IPS-NIHi7 (cell line): ENCODE data around the gene ME1.
"Not testable (repeated sequence)": the region's sequence is repeated elsewhere in the genome, so short reads cannot be mapped to it uniquely, and the experiment has no call there.

Experiments used
- DNase-seq: peaks from one replicate; pipeline ENCODE4 v3.0.0; 2012; ENCODE audit warnings: mixed read lengths; ENCODE audit errors: extremely low spot score

ME1 gene

DNA sequence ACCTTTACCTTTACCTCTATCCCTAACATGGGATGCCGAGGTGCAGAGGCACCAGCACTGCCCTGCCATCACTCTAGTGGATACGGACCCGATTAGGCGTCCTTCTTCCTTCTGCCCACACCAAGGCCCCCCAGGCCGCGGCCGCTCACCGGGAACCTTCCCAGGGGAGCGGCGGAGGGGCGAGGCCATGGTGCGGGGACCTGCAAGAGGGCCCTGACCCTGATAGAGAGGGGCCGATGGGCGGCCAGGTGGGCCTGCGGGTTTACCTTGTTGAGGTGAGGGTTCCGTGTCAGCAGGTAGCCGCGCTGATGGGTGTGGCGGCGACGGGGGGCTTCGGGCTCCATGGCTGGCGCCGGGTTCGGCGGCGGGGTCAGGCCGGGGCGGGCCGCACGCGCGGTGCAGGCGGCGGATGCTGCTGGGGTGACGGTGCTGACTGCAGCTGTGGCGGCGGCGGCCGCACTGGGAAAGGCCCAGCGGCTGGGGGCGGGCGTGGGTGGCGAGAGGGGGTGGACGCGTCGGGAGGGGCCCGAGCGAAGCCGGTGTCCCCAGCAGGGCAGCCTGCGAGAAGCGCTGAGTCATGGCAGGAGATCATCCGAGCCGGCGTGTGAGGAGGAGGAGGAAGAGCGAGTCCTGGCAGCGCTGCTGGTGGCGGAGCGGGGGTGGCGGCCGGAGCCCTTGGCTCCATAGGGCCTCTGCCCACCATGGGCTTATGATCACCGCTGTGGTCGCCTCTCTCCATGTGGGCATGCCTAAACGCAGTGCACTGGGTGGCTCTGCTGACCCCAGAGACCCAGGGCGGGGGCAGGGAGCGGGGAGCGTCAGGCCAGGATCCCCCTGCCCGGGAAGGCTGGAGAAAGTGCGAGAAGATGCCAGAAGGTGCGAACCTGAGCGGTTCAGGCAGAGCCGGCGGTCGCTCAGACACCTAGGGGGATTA is at the start of gene ME1:
Gene ME1 (minus strand): TSS at position 441 of the 934 bp plus-strand sequence. CDS start 97 bp downstream, at position 344.
- DNase-seq: peak; percentile 86

DNA sequence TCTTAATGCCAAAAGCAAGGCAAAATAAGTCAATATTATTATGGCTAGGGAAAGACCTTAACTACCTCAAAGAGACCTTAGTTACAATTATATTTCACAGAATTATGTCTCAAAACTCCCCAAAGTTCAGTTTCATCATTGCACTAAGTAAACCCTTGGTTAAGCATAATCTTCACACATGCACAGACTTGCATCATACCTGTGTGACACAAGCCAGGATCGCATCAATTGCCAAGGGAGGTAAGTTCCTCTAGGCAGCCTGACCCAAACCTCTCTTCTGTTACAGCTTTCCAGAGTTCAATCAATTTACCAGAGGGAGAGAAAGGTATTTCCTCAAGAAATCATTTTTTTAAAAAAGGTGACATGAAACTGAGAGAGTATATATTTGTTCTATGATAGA is 49.6 kb upstream of the ME1 start:
- no peak for DNase-seq

DNA sequence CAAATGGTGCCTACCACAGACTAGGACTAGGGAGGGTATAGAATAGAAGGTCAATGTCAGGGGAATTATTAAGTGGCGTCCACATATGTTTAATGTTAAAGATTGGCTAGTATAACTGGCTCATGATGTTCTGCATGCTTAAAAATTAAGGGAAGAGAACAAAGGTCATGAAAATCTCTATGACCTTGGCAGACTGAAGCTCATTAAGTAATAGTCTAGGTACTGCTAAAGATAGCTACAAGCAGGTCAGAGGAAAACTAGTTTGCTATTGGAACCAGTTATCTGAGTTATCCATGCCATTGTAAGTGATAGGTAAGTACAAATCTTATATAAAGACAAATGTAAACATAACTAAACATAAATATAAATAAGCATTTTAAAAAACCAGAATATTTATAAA is 48.5 kb upstream of the ME1 start:
- no peak for DNase-seq

DNA sequence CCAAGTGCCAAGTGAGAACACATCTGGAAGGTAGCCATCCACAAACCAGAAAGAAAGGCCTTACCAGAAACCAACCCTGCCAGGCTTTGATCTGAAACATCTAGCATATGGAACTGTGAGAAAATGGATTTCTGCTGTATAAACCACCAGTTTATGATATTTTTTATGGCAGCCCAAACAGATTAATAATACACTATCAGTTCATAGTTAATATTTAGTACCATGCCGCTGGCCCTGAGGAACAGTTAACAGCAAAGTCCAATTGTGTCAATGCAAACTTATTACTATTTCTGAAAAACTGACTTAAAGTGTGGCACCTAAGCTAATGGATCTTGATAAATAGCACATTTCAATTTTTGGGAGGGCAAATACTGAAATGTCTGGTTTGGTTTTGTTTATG is 46.1 kb upstream of the ME1 start:
- no peak for DNase-seq

DNA sequence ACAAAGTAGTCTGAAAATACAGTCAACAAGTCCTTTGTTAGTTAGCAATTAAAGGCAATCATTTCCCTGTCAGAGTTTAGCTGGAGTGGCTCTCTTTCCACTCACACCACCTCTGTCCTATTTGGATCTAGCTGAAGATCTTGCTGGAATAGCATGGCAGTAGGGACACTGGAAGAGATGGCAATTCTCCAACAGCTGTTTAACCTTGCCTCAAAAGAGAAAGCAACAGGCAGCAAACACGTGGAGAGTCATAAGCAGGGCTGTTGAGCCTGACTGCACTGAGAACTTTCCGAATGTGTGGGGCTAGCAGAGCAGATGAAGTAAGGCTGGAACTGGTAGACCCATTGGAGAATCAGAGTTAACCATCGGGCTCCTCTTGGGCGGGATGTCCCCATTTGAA is 43.5 kb upstream of the ME1 start:
- DNase-seq: no peak

DNA sequence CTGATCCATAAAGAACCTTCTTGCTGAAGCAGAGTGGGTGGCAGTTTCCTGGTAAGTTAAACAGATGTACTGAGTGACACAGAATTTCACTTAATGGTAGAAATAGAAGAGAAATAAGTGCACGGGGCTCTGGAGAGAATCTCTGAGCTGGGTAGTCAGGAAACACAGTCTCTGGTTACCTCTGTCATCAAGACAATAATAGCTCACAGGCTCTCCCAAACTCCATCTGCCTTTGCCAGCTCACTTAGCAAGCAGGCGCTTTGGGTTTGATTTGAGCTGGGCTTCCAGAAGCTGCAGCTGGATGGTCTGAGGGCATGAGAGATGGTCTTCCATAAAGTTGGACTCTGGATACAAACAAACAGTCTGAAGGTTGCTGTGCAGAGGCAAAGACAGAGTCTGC is 41.9 kb upstream of the ME1 start:
- no peak for DNase-seq

DNA sequence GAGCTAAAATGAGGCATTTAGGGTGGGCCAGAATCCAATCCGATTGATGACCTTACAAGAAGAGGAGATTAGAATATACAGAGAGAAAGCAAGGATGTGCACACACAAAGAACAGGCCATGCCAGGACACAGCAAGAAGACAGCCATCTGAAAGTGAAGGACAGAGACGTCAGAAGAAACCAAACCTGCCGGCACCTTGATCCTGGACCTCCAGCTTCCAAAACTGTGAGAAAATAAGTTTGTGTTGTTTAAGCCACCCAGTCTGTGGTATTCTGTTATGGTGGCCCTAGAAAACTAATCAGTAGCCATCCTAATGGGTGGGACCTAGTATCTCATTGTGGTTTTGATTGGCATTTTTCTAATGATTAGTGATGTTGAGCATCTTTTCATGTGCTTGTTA is 39.7 kb upstream of the ME1 start:
- no peak for DNase-seq

DNA sequence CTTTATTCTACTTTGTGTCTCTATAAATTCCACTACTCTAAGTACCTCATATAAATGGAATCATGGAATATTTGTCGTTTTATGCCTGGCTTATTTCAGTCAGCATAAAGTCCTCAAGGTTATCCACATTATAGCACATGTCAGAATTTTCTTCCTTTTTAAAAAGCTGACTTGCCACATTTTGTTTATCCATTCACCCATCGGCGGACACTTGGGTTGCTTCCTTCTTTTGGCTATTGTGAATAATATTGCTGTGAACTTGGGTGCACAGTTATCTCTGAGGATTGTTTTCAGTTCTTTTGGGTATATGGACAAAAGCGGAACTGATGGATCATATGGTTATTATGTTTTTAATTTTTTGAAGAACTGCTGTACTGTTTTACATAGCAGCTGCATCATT is 39.1 kb upstream of the ME1 start:
- no peak for DNase-seq

DNA sequence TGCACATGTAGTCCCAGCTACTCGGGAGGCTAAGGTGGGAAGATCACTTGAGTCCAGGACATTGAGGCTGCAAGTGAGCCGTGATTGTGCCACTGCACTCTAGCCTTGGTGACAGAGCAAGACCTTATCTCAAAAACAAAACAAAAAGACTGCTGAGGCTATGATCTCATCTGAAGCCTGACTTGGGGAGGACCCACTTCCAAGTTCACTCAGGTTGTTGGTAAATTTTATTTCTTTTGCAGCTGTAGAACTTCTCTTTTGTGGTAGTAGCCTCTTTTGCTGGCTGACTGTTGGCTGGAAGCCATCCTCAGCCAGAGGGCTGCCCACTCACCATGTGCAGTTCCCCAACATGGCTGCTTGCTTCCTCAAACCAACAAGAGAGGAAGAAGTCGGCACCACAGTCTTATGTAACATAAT is 36.8 kb upstream of the ME1 start:
- DNase-seq: no peak

DNA sequence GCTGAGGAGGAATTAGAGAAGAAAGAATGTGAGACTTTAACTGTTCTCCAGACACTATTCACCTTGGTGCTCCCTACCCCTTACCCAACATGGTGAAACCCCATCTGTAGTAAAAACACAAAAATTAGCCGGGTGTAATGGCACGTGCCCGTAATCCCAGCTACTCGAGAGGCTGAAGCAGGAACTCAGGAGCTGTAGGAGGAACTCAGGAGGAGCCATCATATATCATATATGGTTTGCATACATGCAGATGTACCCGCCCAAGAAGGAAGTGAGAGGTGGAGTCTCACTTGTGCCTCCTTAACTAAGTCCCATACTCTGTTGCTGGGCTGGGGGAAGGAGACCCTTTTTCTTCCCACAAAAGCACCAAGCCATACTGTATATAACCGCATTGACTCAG is 35.5 kb upstream of the ME1 start:
- no peak for DNase-seq

DNA sequence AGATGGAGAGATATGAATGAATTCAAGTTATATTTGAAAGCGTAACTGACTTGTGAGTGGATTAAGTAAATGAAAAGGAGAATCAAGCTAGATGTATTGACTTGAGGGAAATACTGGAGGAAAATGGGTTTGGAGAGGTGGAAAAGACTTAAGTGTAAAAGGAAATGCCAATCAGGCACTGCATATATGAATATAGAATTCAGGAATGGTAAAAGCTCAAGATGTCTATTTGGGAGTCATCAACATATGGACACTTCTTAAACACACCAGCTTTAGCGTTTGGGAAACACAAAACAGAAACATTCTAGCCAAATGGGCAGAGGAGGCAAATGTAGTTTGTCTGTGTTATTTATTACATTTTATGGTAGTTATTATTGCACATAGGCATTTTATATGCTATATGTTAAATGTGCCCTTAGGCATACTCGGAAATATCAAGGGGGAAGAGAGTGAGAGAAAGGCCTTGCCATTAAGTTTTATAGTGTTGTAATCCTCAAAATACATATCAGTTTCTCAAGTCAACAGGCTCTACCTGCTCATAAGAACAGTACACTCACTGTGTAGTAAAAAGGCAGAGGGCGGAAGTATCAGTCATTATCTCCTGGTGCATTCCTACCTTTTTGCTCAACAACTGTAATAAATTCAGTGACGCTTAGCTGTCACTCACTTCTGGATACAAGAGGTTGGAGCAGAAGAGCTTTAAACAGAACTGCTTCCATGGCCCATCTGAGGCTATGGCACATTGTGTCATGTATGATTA is 33.7 kb upstream of the ME1 start:
- DNase-seq: no peak

DNA sequence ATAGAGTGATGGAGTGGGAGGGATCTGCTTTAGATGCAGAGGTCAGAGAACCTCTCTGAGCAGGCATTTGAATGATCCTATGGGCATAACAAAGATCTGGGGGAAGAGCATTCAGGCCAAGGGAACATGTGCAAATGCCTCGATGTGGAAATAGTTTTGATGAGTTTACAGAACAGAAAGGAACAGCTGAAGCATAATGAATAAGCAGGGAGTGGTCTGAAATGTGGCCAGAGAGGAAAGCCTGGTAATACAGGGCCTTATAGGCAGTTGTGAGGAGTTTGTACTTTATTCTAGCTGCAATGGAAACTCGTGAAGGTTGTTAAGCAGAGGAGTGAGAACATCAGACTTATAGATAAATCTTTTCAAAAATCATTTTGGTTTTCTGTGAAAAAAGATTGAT is 33.0 kb upstream of the ME1 start:
- DNase-seq: no peak

DNA sequence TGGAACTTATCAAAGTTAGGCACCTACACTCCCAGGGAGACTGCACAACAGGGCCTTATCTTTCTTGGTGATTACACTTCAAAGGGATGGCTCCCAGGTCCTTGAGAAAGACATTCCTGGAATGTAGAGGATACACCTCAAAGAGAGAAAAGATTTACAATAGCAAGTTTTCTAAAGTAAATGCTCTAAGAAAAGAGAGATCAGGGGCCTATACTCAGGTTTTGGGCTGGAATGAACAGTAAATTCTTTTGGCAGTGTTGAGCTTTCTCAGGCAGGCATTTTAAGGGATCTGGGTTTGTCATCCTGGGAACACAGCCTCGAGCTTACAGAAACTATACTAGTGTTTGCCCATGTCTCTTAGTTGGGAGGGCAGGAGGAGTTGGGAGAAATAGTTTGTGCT is 31.7 kb upstream of the ME1 start:
- DNase-seq: peak; percentile 18

DNA sequence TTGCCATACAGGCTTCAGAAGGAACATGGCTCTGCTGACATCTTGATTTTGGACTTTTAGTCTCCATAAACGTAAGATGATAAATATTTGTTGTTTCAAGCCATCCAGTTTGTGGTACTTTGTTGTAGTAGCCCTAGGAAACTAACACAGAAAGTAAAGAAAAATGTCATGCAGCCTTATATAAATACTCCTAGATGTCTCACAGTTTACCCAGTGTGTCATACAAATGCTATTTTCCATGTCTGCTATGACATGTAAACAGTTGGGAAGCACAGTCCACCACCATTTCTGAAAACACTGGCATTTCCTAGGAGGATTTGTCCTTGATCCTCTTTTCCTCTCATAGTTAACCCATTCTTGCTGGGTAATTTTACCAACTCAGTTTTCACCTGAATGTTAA is 30.6 kb upstream of the ME1 start:
- DNase-seq: no peak

DNA sequence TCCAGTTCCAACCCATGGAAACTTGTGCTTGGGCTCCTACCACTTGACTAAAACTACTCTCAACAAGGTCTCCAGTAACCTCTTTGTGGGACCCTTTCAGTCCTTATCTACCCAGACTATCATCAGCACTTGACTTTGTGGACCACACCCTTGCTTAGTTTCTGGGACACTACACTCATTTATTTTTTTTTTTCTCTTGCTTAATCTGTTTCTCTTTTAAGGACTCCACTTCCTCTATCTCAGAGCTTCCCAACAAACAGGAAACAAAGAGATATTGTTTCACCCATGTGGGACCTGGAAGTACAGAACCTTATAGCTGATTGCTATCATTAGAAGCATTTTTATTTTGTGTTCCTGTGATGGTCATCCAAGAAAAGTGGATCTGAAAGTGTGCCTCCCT is 28.8 kb upstream of the ME1 start:
- DNase-seq: no peak

DNA sequence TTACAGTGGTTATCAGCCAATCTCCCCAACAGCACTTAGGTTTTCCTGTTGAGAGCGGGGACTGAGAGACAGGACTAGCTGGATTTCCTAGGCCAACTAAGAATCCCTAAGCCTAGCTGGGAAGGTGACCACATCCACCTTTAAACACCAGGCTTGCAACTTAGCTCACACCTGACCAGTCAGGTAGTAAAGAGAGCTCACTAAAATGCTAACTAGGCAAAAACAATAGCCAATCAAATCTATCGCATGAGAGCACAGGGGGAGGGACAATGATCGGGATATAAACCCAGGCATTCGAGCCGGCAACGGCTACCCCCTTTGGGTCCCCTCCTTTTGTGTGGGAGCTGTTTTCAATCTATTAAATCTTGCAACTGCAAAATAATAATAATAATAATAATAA is 19.2 kb upstream of the ME1 start:
- not testable (repeated sequence) for DNase-seq

DNA sequence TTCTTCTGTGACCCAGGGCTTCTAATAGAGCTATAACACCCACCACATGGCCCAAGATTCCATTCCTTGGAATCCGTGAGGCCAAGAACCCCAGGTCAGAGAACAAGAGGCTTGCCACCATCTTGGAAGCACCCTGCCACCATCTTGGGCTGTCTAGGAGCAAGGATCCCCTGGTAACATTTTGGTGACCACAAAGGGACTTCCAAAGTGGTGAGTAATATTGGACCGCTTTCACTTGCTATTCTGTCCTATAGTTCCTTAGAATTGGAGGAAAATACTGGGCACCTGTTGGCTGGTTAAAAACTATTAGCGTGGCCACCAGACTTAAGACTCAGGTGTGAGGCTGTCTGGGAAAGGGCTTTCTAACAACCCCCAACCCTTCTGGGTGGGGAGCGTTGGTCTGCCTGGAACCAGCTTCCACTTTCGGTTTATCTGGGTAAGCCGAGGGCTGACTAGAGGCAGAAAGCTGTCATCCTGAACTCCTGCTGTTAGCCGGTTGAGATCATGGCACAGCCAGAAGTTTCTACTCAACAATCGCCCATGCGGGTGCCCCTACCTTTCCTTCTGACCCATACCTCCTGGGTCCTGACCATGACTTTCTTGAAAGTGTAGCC is 13.3 kb upstream of the ME1 start:
- DNase-seq: not testable (repeated sequence)

DNA sequence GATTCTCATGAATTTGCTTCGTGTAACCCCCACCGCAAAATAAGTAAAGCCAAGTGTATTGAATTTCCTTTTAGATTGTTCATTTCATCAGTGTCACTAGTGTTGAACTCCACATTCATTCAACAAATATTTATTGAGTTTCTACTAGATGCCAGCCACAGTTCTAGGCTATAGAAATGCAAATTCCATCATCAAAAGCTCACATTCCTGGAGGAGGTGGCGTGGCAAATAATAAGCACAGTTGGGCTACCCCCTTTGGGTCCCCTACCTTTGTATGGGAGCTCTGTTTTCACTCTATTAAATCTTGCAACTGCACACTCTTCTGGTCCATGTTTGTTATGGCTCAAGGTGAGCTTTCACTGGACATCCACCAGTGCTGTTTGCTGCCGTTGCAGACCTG is 12.7 kb upstream of the ME1 start:
- no peak for DNase-seq

DNA sequence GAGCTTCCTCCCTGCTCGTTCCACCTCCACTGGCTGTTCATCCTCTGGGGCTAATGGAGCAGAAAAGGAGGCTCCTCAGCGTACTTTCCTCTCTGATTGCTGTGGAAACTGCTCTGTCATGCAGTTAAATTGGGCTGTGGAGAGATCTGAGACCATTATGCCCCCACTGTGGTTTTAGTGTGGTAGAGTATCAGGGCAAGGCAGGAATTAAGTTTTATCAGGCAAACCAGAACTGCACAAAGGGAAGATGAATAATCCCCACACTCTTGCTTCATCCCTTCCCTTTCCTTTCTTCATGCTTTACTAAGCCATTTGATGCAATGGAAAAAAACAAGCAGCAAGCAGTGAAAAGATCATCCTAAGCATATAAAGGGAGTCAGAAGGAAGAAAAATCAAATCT is 11.9 kb upstream of the ME1 start:
- no peak for DNase-seq

DNA sequence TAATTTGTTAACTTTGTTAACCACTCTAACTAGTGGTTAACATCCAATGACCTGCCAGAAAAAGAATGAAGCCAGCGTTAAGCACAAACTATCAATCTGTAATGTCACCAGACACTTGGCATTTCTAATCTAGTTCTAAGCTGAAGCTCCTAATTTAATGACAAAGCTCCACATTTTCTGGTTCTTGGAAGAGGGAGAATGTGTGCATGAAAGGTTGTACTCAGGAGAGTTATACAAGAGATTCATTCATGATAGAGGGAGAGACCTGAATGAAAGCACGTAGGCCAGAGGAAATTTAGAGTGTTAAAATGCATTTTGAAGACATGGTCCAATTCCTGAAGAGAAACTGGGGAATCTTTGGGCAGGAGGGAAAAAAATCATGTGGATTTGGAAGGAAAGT is 8.3 kb upstream of the ME1 start:
- no peak for DNase-seq

DNA sequence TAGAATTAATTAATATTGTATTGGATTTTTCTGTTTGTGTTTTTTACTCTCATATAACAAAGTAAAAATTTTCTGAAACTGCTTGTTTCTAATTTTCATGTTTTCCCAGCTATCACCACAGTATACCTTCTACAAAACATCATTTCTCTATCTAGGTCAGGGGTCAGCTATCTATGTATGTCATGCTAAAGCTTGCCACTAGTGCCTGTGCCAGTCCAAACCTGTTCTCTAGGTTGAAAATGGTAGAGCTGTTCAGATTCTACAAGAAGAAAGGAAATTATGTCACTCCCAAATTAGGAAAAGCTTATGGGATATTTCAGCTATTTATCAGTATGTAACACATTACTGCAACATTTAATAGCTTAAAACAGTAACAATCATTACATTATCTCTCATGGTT is 5.8 kb upstream of the ME1 start:
- no peak for DNase-seq

DNA sequence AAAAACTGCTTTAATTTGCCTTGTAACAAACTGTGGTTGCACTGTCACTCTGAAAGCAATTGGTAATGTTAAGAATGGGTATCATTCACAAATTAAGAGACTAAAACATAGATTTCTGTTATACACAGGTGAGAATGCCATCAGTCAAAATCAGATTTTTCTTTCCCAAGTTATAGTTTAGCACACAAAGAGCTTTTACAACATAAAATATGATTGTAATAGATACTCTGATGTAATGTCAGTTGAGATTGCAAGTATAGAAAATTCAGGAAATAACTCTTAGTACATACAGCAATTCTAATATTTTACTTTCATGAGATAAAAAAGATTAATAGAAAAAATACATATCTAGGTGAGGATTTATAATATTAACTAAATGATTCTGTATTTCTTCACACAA is 2.3 kb upstream of the ME1 start:
- no peak for DNase-seq

DNA sequence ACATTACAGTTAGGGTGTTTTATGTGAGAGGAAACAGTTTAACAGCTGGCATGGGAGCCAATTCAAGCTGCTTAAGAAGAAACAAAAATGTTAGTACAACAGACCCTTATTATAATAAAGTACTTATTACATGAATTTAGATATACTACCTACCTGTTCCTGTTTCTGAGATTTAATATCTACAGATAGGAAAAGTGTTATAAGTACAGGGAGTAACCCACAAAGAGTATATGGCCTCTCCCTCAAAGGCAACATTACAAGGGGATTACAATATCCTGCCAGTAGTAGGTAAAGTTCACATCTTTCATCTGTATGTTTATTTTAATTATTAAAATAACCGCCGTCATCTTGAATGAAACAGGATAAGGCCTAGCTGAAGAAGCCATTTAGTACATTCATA is 1.8 kb upstream of the ME1 start:
- DNase-seq: no peak
